Measurements from ENCODE around the gene TIMM17B.

Gene TIMM17B

DNA sequence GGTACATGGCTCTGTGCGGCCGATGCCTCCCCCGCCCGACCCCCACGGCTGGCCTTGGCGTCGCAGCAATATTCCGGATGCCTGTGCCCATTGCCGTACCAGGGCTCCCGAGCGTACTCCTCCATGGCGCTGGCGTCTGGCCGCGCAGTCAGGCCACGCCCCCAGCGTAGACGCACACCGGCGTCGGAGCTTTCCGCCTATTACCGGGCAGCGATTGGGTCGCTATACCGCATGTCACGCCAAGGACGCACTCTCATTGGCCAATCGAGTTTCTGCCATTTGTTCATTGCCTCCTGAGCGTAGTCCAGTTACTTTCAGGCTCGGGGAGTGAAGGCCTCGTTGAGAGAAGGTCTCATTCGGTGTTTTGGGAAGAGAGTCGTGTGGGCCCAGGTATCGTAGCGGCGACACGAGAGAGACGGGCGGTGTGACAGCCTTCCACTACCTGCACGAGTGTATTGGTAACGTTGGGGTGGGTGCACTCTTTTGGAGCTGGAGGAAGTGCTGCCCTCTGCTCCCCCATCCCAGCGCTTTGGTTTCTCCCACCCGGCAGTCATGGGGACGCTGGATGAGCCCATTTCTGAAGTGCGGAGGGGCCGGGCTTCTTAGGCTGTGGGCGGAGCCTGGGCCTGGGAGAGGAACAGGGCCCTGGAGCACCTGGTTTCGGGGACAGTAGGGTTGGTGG, at the start of gene TIMM17B, which contains the start of gene PQBP1:
TSS of gene TIMM17B (minus strand) at position 144 of the 682 bp plus-strand sequence. CDS start at position 125, 19 bp downstream.
TSS of gene PQBP1 (plus strand) at position 306 of the 682 bp plus-strand sequence. CDS start 580 bp downstream, outside the sequence.
- H3K36me3 ChIP-seq (ENCODE audit: control insufficient read depth, insufficient read depth, low read length), result no peaks in the 10 kb centered on the region
- H3K9me3 ChIP-seq (ENCODE audit: control insufficient read depth, low read length), result no peaks in the 10 kb centered on the region
- peak within 1 kb of the TSS; percentile 92 for H3K9ac ChIP-seq (ENCODE audit: low read length)
- no peaks in the 10 kb centered on the region for H3K27me3 ChIP-seq (ENCODE audit: control insufficient read depth, insufficient read depth, low read length)
- peaks cover 5% of the 10 kb centered on the region for H3K4me1 ChIP-seq (ENCODE audit: control insufficient read depth, insufficient read depth, low read length)
- H3K4me3 ChIP-seq (ENCODE audit: low read length), result peak within 1 kb of the TSS; percentile 51

- H3K4me1 ChIP-seq (ENCODE audit: control insufficient read depth, insufficient read depth, low read length), result peaks cover 17% of the 10 kb centered on the region
- H3K4me3 ChIP-seq (ENCODE audit: low read length), result no peak overlapping the region
- H3K36me3 ChIP-seq (ENCODE audit: control insufficient read depth, insufficient read depth, low read length), result no peaks in the 10 kb centered on the region
- H3K9ac ChIP-seq (ENCODE audit: low read length), result no peak overlapping the region
- H3K9me3 ChIP-seq (ENCODE audit: control insufficient read depth, low read length), result no peaks in the 10 kb centered on the region
- no peaks in the 10 kb centered on the region for H3K27me3 ChIP-seq (ENCODE audit: control insufficient read depth, insufficient read depth, low read length)
These were observed 48.2 kb upstream of the TIMM17B start for GRCh38 chrX:48945517-48946348.

- Histone ChIP-seq H3K9ac (ENCODE audit: low read length) (no peak overlapping the region), H3K4me1 (ENCODE audit: control insufficient read depth, insufficient read depth, low read length) (peaks cover 17% of the 10 kb centered on the region), H3K4me3 (ENCODE audit: low read length) (no peak overlapping the region), H3K27me3 (ENCODE audit: control insufficient read depth, insufficient read depth, low read length) (no peaks in the 10 kb centered on the region), H3K9me3 (ENCODE audit: control insufficient read depth, low read length) (no peaks in the 10 kb centered on the region), H3K36me3 (ENCODE audit: control insufficient read depth, insufficient read depth, low read length) (no peaks in the 10 kb centered on the region)
These were observed 45.3 kb upstream of the TIMM17B start for GRCh38 chrX:48942895-48943294.

DNA sequence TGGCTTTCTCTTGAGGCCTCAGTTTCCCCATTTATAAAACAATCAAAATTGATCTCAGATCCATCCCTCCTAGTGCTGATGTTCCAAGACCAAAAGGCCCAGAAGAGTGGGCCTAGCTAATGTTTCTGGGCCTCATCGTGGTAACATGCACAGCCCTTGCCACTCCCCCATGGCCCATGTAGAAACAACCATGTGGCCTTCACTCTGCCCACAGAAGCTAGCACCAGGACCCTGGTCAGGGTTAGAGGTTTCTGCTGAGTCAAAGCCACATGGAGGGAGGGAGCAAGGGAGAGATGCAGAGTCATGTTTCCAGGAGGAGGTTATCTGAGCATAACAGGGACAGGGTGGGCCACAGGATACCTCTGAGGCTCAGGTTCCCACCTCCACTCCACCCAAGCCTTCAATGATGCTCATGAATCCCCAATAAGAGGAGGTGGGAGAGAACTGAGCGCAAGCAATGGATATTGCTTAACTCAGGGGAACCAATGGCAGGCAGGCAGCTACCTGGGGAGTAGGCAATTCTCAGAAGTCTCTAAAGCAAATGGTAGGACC, 42.9 kb upstream of the TIMM17B start:
- Histone ChIP-seq H3K9ac (ENCODE audit: low read length) (no peak overlapping the region), H3K36me3 (ENCODE audit: control insufficient read depth, insufficient read depth, low read length) (no peaks in the 10 kb centered on the region), H3K4me1 (ENCODE audit: control insufficient read depth, insufficient read depth, low read length) (peaks cover 22% of the 10 kb centered on the region), H3K9me3 (ENCODE audit: control insufficient read depth, low read length) (no peaks in the 10 kb centered on the region), H3K4me3 (ENCODE audit: low read length) (no peak overlapping the region), H3K27me3 (ENCODE audit: control insufficient read depth, insufficient read depth, low read length) (no peaks in the 10 kb centered on the region)

DNA sequence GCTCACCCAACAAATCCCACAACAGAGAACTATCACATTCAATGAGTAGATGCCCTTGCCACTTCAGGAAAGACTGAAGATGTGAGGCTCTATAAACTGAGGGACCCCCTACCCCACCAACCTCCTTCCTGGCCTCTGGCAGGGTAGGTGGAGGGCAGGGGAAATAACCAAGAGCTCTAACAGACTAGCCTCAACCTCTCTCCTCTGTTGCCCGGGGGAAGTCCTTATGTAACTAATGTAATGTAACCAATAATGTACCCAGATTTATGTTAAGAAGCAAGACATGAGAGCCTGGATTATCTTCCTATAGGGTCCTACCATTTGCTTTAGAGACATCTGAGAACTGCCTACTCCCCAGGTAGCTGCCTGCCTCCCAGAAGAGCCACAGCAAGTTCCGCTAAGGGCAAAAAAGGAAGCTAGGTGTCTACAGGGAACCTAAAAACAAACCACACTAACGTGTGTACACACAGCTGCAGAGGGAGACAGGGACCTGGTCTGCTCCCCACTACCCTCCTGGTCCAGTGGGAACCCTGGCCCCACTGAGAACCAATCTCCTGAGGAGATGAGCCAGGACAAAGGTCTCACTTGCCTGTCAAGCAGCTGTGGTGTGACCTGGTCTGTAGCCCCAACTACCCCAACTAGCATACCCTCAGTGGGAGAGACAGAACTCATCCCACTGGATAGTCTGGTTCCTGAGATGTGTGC, 42.1 kb upstream of the TIMM17B start:
- Histone ChIP-seq H3K27me3 (ENCODE audit: control insufficient read depth, insufficient read depth, low read length) (no peaks in the 10 kb centered on the region), H3K36me3 (ENCODE audit: control insufficient read depth, insufficient read depth, low read length) (no peaks in the 10 kb centered on the region), H3K4me3 (ENCODE audit: low read length) (no peak overlapping the region), H3K9me3 (ENCODE audit: control insufficient read depth, low read length) (no peaks in the 10 kb centered on the region), H3K4me1 (ENCODE audit: control insufficient read depth, insufficient read depth, low read length) (peaks cover 22% of the 10 kb centered on the region), H3K9ac (ENCODE audit: low read length) (no peak overlapping the region)

DNA sequence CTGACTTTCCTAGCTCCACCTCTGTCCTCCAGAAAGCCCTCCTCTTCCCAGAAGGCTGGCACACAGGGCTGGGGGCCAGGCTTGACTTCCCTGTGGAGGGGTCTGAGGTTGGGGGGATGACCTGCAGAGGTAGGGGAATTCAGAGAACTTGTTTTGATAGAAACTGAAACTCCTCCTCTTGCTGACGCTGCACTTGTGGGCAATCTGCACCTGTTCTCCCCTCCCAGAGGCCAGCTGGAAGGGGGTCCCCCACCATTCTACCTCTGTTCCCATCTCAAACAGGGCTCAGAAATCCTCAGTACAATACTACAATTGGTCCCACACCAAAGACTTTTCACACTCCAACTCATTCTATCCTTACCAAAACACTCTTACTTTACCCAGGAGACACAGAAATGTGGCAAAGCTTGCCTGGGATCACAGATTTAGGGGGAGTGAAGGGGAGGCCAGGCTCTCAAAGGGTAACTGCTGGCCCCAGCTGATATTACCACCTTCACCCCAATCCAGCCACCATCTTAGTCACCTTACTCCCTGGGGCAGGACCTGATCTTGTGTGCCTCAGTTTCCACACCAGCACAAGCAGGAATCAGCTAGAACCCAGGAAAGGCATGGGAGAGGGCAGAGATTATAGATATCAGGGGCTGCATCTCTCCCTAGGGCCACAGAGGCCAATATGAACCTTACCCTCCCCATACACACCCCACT, 41.3 kb upstream of the TIMM17B start:
- no peaks in the 10 kb centered on the region for H3K36me3 ChIP-seq (ENCODE audit: control insufficient read depth, insufficient read depth, low read length)
- H3K4me1 ChIP-seq (ENCODE audit: control insufficient read depth, insufficient read depth, low read length), result peaks cover 22% of the 10 kb centered on the region
- no peak overlapping the region for H3K4me3 ChIP-seq (ENCODE audit: low read length)
- no peaks in the 10 kb centered on the region for H3K27me3 ChIP-seq (ENCODE audit: control insufficient read depth, insufficient read depth, low read length)
- H3K9ac ChIP-seq (ENCODE audit: low read length), result no peak overlapping the region
- no peaks in the 10 kb centered on the region for H3K9me3 ChIP-seq (ENCODE audit: control insufficient read depth, low read length)

DNA sequence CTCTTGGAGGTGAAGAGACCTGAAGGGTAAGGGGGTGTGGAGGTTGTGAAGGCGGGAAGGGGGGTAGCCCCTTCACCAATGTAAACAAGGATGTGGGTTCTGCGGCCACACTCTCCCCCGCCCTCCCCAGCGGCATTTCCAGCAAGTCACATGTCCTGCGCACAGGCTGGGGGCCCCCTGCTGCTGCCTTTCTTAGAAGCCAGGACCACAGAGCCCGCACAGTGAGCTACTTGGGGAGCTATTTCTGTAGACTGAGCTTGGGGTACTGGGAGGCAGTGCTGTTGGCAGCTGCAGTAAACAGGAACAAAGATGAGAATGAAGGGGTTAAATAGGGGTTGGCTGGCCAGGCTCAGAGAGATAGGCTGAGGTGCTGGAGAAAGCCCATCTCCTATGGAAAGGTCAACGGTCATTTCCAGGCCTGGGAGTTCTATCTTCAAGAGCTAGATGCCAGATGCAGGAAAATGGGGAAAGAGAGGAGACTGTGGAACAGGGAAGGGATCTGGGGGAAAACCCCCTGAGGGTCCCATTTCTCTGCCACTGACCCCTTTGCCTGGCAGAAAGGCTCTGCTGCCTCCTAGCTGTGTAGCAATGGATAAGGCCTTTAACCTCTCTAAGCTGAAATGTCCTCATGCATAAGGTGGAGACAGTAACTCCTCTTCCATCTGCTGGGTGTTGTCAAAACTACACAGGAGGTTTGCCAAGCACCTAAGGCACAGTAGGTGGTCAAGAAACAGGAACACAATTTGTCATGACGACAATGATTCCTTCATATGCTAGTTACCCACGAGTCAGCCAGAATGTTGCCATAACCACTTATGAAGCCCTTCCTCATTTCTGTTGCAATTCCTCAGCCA, 39.7 kb upstream of the TIMM17B start:
- no peaks in the 10 kb centered on the region for H3K9me3 ChIP-seq (ENCODE audit: control insufficient read depth, low read length)
- no peaks in the 10 kb centered on the region for H3K36me3 ChIP-seq (ENCODE audit: control insufficient read depth, insufficient read depth, low read length)
- no peaks in the 10 kb centered on the region for H3K27me3 ChIP-seq (ENCODE audit: control insufficient read depth, insufficient read depth, low read length)
- no peak overlapping the region for H3K4me3 ChIP-seq (ENCODE audit: low read length)
- peak overlapping the region; percentile 8 for H3K9ac ChIP-seq (ENCODE audit: low read length)
- H3K4me1 ChIP-seq (ENCODE audit: control insufficient read depth, insufficient read depth, low read length), result peaks cover 16% of the 10 kb centered on the region

- no peaks in the 10 kb centered on the region for H3K9me3 ChIP-seq (ENCODE audit: control insufficient read depth, low read length)
- peaks cover 10% of the 10 kb centered on the region for H3K4me1 ChIP-seq (ENCODE audit: control insufficient read depth, insufficient read depth, low read length)
- H3K9ac ChIP-seq (ENCODE audit: low read length), result no peak overlapping the region
- H3K36me3 ChIP-seq (ENCODE audit: control insufficient read depth, insufficient read depth, low read length), result no peaks in the 10 kb centered on the region
- H3K27me3 ChIP-seq (ENCODE audit: control insufficient read depth, insufficient read depth, low read length), result no peaks in the 10 kb centered on the region
- H3K4me3 ChIP-seq (ENCODE audit: low read length), result no peak overlapping the region
These were observed 39.0 kb upstream of the TIMM17B start for GRCh38 chrX:48936429-48937053.

DNA sequence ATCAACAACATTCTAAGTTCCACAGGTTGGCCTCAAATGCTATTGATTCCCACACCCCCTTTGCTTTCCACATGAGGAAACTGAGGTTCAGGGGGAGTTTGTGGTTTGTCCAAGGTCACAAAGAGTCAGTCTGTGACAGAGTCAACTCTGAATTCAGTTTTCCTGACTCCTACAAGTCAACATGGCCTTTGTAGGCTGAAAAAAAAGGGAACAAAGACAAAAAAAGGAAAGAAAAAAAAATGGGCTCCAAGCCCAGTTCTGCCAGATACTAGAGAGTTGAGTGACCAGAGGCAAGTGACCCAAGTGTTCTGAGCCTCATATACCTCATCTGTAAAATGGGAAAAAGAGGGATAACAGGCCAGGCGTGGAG, 37.7 kb upstream of the TIMM17B start:
- no peaks in the 10 kb centered on the region for H3K27me3 ChIP-seq (ENCODE audit: control insufficient read depth, insufficient read depth, low read length)
- H3K4me1 ChIP-seq (ENCODE audit: control insufficient read depth, insufficient read depth, low read length), result peaks cover 9% of the 10 kb centered on the region
- no peaks in the 10 kb centered on the region for H3K36me3 ChIP-seq (ENCODE audit: control insufficient read depth, insufficient read depth, low read length)
- H3K9me3 ChIP-seq (ENCODE audit: control insufficient read depth, low read length), result no peaks in the 10 kb centered on the region
- no peak overlapping the region for H3K4me3 ChIP-seq (ENCODE audit: low read length)
- H3K9ac ChIP-seq (ENCODE audit: low read length), result no peak overlapping the region

DNA sequence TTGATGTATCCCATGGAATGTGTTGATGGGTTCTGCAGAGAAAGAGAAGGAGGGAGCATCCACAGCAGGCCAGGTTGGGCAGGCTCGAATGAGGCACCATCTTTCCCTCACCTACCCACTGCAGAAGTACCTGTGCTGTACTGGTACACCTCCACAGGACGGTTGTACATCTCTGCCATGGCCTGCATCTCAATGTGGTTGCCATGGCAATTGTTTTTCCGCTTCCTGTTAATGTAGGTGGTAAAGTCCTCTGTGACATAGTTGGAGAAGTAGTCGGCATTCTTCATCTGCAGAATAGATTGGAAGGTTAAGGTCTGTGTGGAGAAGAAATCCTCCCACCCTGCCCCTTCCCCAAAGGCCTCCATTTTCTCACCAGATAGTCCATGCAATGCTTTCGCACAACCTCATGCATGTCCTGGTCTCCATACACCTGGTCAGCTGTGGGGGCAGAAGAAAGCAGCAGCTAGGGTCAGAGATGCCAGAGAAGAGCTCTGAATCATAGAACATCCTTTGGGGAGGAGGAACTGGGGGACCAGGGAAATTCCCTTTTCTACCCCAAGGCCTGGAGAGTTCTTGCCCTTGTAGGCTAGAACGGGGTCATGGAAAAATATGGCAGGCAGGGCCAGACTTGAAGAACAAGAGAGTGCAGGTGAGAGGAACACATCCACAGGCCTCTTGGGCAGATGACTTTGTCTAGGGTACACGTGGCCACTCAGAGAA, 37.2 kb upstream of the TIMM17B start:
- H3K27me3 ChIP-seq (ENCODE audit: control insufficient read depth, insufficient read depth, low read length), result no peaks in the 10 kb centered on the region
- no peak overlapping the region for H3K9ac ChIP-seq (ENCODE audit: low read length)
- peaks cover 9% of the 10 kb centered on the region for H3K4me1 ChIP-seq (ENCODE audit: control insufficient read depth, insufficient read depth, low read length)
- no peaks in the 10 kb centered on the region for H3K9me3 ChIP-seq (ENCODE audit: control insufficient read depth, low read length)
- no peaks in the 10 kb centered on the region for H3K36me3 ChIP-seq (ENCODE audit: control insufficient read depth, insufficient read depth, low read length)
- no peak overlapping the region for H3K4me3 ChIP-seq (ENCODE audit: low read length)

Measured in mucosa of stomach (tissue), 1 donor.